IMR-90 (cell line): ENCODE data around the gene IRAK1.

Experiments
- MAFK ChIP-seq: IDR thresholded peaks from 2 replicates; pipeline ENCODE4 v1.6.1; 2012; ENCODE audit warnings: low read depth, low read length, improper control_type of control experiment
- POLR2A ChIP-seq: IDR thresholded peaks from 2 replicates; pipeline ENCODE4 v1.6.1; 2012; ENCODE audit warnings: mild to moderate bottlenecking, low read depth, low read length
- RAD21 ChIP-seq: IDR thresholded peaks from 2 replicates; pipeline ENCODE4 v1.6.1; 2012; ENCODE audit warnings: low read length, improper control_type of control experiment
- RFX5 ChIP-seq: IDR thresholded peaks from 2 replicates; pipeline ENCODE4 v1.8.0; 2012; ENCODE audit warnings: low read depth, mild to moderate bottlenecking, low read length, moderate library complexity
- SMC3 ChIP-seq: fragments of 150-350 bp; IDR thresholded peaks from 2 replicates; pipeline ENCODE4 v1.6.1; 2016; ENCODE audit warnings: low read depth, mild to moderate bottlenecking, antibody characterized with exemption, low read length, moderate library complexity
- TF ChIP-seq, protein P1 (sequence below): fragments of 150-350 bp; IDR thresholded peaks from 2 replicates; pipeline ENCODE4 v1.6.1; 2016; ENCODE audit warnings: low read depth, mild to moderate bottlenecking, low read length, moderate library complexity, borderline replicate concordance
- TF ChIP-seq, protein P2 (sequence below): conservative IDR thresholded peaks from 2 replicates; pipeline ENCODE4 v1.5.1; 2012; ENCODE audit warnings: mild to moderate bottlenecking, low read depth, low read length, improper control_type of control experiment

DNA sequence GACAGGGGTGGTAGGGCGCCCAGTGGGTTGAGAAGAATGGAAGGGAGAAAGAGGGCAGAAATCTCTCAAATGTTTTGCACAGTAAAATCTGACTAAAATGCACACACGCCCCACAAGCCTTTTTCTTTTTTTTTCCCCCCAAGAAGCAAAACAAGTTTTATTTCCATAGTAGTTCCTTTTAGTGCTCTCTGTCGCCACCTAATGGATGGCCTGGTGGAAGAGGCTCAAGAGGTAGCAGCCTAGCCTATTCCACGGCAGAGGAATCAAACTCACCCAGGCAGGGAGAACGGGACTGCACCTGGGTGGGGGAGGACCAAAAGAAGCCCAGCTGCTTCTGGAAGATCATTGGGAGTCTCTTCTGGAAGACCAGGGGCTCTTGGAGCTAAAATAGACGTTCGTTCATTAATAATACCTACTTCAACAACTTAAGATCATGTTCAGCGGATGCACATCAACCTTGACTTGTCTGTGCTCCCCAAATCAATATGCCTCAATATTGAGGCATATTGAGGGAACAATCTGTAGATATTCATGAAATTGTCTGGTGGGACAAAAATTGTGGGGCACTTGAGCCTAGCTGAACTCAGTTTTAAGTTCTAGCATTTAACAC lies 31.6 kb upstream of the IRAK1 start:
- TF ChIP-seq, protein P1, sequence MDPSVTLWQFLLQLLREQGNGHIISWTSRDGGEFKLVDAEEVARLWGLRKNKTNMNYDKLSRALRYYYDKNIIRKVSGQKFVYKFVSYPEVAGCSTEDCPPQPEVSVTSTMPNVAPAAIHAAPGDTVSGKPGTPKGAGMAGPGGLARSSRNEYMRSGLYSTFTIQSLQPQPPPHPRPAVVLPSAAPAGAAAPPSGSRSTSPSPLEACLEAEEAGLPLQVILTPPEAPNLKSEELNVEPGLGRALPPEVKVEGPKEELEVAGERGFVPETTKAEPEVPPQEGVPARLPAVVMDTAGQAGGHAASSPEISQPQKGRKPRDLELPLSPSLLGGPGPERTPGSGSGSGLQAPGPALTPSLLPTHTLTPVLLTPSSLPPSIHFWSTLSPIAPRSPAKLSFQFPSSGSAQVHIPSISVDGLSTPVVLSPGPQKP, result no peak
- TF ChIP-seq SMC3, result peak; percentile 54
- TF ChIP-seq, protein P2, sequence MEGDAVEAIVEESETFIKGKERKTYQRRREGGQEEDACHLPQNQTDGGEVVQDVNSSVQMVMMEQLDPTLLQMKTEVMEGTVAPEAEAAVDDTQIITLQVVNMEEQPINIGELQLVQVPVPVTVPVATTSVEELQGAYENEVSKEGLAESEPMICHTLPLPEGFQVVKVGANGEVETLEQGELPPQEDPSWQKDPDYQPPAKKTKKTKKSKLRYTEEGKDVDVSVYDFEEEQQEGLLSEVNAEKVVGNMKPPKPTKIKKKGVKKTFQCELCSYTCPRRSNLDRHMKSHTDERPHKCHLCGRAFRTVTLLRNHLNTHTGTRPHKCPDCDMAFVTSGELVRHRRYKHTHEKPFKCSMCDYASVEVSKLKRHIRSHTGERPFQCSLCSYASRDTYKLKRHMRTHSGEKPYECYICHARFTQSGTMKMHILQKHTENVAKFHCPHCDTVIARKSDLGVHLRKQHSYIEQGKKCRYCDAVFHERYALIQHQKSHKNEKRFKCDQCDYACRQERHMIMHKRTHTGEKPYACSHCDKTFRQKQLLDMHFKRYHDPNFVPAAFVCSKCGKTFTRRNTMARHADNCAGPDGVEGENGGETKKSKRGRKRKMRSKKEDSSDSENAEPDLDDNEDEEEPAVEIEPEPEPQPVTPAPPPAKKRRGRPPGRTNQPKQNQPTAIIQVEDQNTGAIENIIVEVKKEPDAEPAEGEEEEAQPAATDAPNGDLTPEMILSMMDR, result peak; percentile 70
- no peak for TF ChIP-seq POLR2A
- peak; percentile 60 for TF ChIP-seq RAD21
- no peak for TF ChIP-seq RFX5
- TF ChIP-seq MAFK, result no peak
